Activated T-helper 9 cell treated with anti-CD3 and anti-CD28 coated beads, Interleukin-2, amount 50 U/mL, for 16 hours (primary cell): ENCODE results near the gene CIAO2B.
"Not testable (repeated sequence)": the region's sequence is repeated elsewhere in the genome, so short reads cannot be mapped to it uniquely, and the experiment has no call there.

Experiments
- DNase-seq: peaks from one replicate; pipeline ENCODE4 v3.0.0-alpha.2; 2020; ENCODE audit warnings: low read depth

The CIAO2B gene

GRCh38 chr16:66903544-66904427 is 30.4 kb downstream of the CIAO2B start:
- no peak for DNase-seq

- DNase-seq, result no peak
These were observed 31.3 kb downstream of the CIAO2B start for GRCh38 chr16:66902648-66903543.

- DNase-seq, result no peak
These were observed 32.6 kb downstream of the CIAO2B start for GRCh38 chr16:66901626-66902025.

GRCh38 chr16:66900721-66901441 is 33.3 kb downstream of the CIAO2B start:
- DNase-seq, result no peak

- DNase-seq, result no peak
These were observed 34.1 kb downstream of the CIAO2B start for GRCh38 chr16:66899945-66900710.

- DNase-seq, result no peak
These were observed 34.8 kb downstream of the CIAO2B start for GRCh38 chr16:66899310-66899944.

- no peak for DNase-seq
These were observed 35.3 kb downstream of the CIAO2B start for GRCh38 chr16:66898933-66899309.

- no peak for DNase-seq
These were observed 36.0 kb downstream of the CIAO2B start for GRCh38 chr16:66898207-66898606.

GRCh38 chr16:66896682-66897081 is 37.5 kb downstream of the CIAO2B start:
- not testable (repeated sequence) for DNase-seq

GRCh38 chr16:66895999-66896398 is 38.2 kb downstream of the CIAO2B start:
- DNase-seq, result no peak

- no peak for DNase-seq
These were observed 38.6 kb downstream of the CIAO2B start for GRCh38 chr16:66895689-66895979.

GRCh38 chr16:66894948-66895688 is 39.1 kb downstream of the CIAO2B start:
- DNase-seq, result peak; percentile 31

- no peak for DNase-seq
These were observed 40.1 kb downstream of the CIAO2B start for GRCh38 chr16:66894055-66894454.

- DNase-seq, result no peak
These were observed 42.4 kb downstream of the CIAO2B start for GRCh38 chr16:66891797-66892196.

- no peak for DNase-seq
These were observed 42.8 kb downstream of the CIAO2B start for GRCh38 chr16:66891360-66891759.

- no peak for DNase-seq
These were observed 43.4 kb downstream of the CIAO2B start for GRCh38 chr16:66890799-66891198.

- DNase-seq, result no peak
These were observed 44.6 kb downstream of the CIAO2B start for GRCh38 chr16:66889622-66890021.

GRCh38 chr16:66888647-66889615 is 45.3 kb downstream of the CIAO2B start:
- no peak for DNase-seq

- DNase-seq, result no peak
These were observed 47.3 kb downstream of the CIAO2B start for GRCh38 chr16:66886914-66887313.
